ENCODE measurements around the gene FOXR1.
"Not testable (repeated sequence)": the region's sequence is repeated elsewhere in the genome, so short reads cannot be mapped to it uniquely, and the experiment has no call there.

The FOXR1 gene

DNA sequence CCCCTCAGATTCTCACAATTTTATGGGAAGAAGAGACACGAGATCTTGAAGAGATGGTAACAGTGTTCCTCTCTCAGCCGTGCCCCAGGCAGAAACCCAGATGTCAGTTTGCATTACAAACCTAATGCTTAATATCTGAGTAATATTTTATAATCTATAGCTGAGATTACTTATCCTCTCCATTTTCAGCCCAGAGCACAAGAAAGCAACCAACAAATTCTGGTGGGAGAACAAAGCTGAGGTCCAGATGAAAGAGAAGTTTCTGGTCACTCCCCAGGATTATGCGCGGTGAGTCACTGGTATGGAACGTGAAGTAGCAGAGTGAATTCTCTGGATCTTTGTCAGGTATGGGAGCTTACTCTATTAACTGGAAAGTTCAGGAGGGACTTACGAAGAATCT lies 27.3 kb downstream of the FOXR1 start:
- Histone ChIP-seq H3K4me1 (ENCODE audit: control insufficient read depth, insufficient read depth, low read length, poor library complexity, severe bottlenecking) (peaks cover 12% of the 10 kb centered on the region), H3K4me3 (ENCODE audit: extremely low read depth, insufficient read depth, low read length, poor library complexity, severe bottlenecking) (peak overlapping the region; percentile 96), H3K9me3 (ENCODE audit: control insufficient read depth, low read length) (no peaks in the 10 kb centered on the region), H3K27ac (ENCODE audit: low read depth, low read length, severe bottlenecking) (peak overlapping the region; percentile 94), H3K36me3 (ENCODE audit: control insufficient read depth, insufficient read depth, low read length) (peaks cover 58% of the 10 kb centered on the region)
- 23 to 34% methylated on average over 4 of the region's 6 CpGs for WGBS, 2 experiments (ENCODE audit: insufficient coverage in 2 of 2)

DNA sequence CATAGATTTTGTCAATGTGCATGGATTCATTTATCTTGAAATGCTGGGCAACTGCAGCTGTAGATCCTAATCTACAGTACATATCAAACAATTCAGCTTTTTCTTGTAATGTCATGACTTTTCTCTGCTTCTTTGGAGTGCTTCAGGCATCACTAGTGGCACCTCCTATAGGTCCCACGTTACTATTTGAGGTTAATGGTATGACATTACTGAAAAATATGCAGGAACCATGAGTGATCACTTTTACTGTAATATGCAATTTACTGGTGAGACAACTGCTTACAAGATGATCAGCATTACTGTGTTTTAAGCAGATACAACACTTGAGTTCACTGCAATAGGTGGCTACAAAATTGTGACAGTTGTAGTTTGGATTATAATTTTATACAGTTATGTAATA lies 29.3 kb downstream of the FOXR1 start:
- 100% methylated on average over 1 of the region's 1 CpG; no CpG with 5 or more reads in 1 of the 2 experiments for WGBS, 2 experiments (ENCODE audit: insufficient coverage in 2 of 2)

DNA sequence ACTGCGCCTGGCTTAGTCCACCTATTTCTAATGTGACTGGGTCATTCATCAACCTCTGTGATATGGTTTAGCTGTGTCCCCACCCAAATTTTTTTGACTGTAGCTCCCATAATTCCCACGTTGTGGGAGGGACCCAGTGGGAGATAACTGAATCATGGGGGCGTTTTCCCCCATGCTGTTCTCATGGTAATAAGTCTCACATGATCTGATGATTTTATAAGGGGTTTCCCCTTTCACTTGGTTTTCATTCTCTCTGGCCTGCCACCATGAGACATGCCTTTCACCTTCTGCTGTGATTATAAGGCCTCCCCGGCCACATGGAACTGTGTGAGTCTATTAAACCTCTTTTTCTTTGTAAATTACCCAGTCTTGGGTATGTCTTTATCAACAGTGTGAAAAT lies 35.1 kb downstream of the FOXR1 start:
- H3K36me3 ChIP-seq (ENCODE audit: control insufficient read depth, insufficient read depth, low read length) = peaks cover 82% of the 10 kb centered on the region
- no peak overlapping the region for H3K27ac ChIP-seq (ENCODE audit: low read depth, low read length, severe bottlenecking)
- WGBS, 2 experiments (ENCODE audit: insufficient coverage in 2 of 2) = 82 to 83% methylated on average over 1 of the region's 4 CpGs
- H3K4me3 ChIP-seq (ENCODE audit: extremely low read depth, insufficient read depth, low read length, poor library complexity, severe bottlenecking) = no peak overlapping the region
- H3K4me1 ChIP-seq (ENCODE audit: control insufficient read depth, insufficient read depth, low read length, poor library complexity, severe bottlenecking) = no peaks in the 10 kb centered on the region
- H3K9me3 ChIP-seq (ENCODE audit: control insufficient read depth, low read length) = no peaks in the 10 kb centered on the region

More for the DNA sequence above, 29.3 kb downstream of the FOXR1 start:
- Histone ChIP-seq H3K27ac (ENCODE audit: low read depth, low read length, severe bottlenecking) (no peak overlapping the region), H3K4me3 (ENCODE audit: extremely low read depth, insufficient read depth, low read length, poor library complexity, severe bottlenecking) (no peak overlapping the region), H3K36me3 (ENCODE audit: control insufficient read depth, insufficient read depth, low read length) (peaks cover 69% of the 10 kb centered on the region), H3K9me3 (ENCODE audit: control insufficient read depth, low read length) (no peaks in the 10 kb centered on the region), H3K4me1 (ENCODE audit: control insufficient read depth, insufficient read depth, low read length, poor library complexity, severe bottlenecking) (peaks cover 12% of the 10 kb centered on the region)

DNA sequence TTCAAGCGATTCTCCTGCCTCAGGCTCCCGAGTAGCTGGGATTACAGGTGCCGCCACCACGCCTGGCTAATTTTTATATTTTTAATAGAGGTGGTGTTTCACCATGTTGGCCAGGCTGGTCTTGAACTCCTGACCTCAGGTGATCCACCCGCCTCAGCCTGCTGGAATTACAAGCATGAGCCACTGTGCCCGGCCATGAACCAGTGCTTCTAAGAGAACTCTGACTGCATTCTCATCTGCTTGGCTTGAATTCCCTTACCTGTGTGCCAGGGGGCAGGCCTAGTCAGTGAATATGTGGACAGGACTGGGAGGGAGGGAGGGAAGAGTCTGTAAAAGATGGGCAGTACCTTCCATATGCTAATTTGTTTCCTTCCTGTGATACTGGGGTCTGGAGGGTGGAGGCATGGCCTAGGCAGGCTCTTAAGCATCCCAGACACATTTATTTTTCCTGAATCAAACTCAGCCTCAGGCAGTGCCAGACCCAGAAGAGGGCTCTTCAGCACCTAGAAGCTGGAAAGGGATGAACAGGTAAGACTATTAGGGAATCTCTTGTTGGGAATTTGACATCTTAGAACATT lies 40.0 kb downstream of the FOXR1 start:
- Histone ChIP-seq H3K4me3 (ENCODE audit: extremely low read depth, insufficient read depth, low read length, poor library complexity, severe bottlenecking) (no peak overlapping the region), H3K36me3 (ENCODE audit: control insufficient read depth, insufficient read depth, low read length) (peaks cover 83% of the 10 kb centered on the region), H3K4me1 (ENCODE audit: control insufficient read depth, insufficient read depth, low read length, poor library complexity, severe bottlenecking) (peaks cover 1% of the 10 kb centered on the region), H3K9me3 (ENCODE audit: control insufficient read depth, low read length) (no peaks in the 10 kb centered on the region), H3K27ac (ENCODE audit: low read depth, low read length, severe bottlenecking) (no peak overlapping the region)
- WGBS, 2 experiments (ENCODE audit: insufficient coverage in 2 of 2) = 84 to 94% methylated on average over 2 to 3 of the region's 6 CpGs

DNA sequence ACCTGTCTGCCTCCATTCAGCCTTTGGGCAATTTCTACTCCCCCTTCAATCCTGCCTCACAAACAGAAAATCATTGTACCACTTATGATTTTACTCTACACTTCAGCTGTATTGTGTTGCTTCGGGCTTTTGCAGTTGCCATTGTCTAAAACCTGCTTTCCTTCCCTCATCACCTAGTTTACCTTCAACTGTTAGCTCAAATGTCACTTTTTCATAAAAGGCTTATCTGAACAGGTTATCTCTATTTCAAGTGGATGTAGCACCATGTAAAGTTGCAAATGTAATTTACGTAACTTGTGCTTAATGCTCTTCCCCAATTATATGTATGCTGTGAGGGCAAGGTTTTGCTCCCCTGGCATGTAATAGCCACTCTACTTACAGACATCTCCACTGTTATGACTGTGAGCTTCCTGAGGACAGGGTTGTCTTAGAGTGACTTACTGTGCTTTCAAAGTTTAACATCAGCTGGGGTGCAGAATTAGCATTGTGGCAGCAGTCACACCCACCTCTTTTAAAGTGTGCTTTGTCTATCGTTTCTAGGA lies 41.1 kb downstream of the FOXR1 start:
- Histone ChIP-seq H3K4me3 (ENCODE audit: extremely low read depth, insufficient read depth, low read length, poor library complexity, severe bottlenecking) (no peak overlapping the region), H3K27ac (ENCODE audit: low read depth, low read length, severe bottlenecking) (no peak overlapping the region), H3K9me3 (ENCODE audit: control insufficient read depth, low read length) (no peaks in the 10 kb centered on the region), H3K36me3 (ENCODE audit: control insufficient read depth, insufficient read depth, low read length) (peaks cover 83% of the 10 kb centered on the region), H3K4me1 (ENCODE audit: control insufficient read depth, insufficient read depth, low read length, poor library complexity, severe bottlenecking) (peaks cover 3% of the 10 kb centered on the region)
- WGBS, 2 experiments (ENCODE audit: insufficient coverage in 2 of 2) = 89 to 100% methylated on average over 1 to 2 of the region's 3 CpGs

DNA sequence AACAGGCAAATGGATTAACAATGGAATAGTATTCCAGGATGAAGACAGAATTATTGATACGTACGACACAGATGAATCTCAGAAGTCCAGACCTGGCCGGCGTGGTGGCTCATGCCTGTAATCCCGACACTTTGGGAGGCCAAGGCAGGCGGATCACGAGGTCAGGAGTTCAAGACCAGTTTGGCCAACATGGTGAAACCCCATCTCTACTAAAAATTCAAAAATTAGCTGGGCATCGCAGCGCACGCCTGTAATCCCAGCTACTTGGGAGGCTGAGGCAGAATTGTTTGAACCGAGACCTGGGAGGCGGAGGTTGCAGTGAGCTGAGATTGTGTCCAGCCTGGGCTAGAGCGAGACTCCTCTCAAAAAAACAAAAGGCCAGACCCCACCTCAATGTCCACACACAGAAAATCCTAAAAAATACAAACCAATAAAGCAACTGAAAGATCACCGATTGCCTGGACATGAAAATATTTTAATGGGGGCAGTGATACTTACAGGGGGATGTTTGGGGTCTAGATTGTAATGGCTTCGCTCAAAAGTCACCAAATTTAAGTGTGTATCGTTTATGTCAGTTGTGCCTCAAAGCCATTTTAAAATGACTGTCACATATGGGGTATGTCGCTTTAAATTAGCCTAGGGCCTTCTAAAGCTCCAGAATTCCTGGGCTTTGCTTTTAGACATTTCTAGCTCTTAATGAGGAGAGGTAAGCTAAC lies 42.8 kb downstream of the FOXR1 start:
- Histone ChIP-seq H3K36me3 (ENCODE audit: control insufficient read depth, insufficient read depth, low read length) (peaks cover 77% of the 10 kb centered on the region), H3K27ac (ENCODE audit: low read depth, low read length, severe bottlenecking) (no peak overlapping the region), H3K4me1 (ENCODE audit: control insufficient read depth, insufficient read depth, low read length, poor library complexity, severe bottlenecking) (peaks cover 3% of the 10 kb centered on the region), H3K4me3 (ENCODE audit: extremely low read depth, insufficient read depth, low read length, poor library complexity, severe bottlenecking) (no peak overlapping the region), H3K9me3 (ENCODE audit: control insufficient read depth, low read length) (no peaks in the 10 kb centered on the region)
- WGBS, 2 experiments (ENCODE audit: insufficient coverage in 2 of 2) = 91% methylated on average over 13 to 16 of the region's 17 CpGs

DNA sequence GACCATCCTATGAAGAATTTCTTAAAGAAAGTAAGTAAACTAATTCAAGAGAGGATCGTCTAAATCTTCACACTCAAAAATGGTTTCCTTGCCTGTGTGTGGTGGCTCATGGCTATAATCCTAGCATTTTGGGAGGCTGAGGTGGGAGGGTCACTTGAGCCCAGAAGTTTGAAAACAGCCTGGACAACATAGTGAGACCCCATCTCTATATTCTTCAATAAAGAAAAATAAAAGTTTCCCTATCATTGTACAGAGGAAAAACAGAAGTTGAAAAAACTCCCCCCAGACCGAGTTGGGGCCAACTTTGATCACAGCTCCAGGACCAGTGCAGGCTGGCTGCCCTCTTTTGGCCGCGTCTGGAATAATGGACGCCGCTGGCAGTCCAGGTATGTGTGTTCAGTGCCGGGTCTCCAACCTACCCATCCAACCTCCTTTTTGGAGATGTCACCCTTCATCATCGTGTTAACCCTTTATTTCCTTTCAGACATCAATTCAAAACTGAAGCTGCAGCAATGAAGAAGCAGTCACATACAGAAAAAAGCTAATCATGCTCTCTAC lies 43.6 kb downstream of the FOXR1 start:
- Histone ChIP-seq H3K4me1 (ENCODE audit: control insufficient read depth, insufficient read depth, low read length, poor library complexity, severe bottlenecking) (peaks cover 6% of the 10 kb centered on the region), H3K4me3 (ENCODE audit: extremely low read depth, insufficient read depth, low read length, poor library complexity, severe bottlenecking) (no peak overlapping the region), H3K36me3 (ENCODE audit: control insufficient read depth, insufficient read depth, low read length) (peaks cover 75% of the 10 kb centered on the region), H3K27ac (ENCODE audit: low read depth, low read length, severe bottlenecking) (no peak overlapping the region), H3K9me3 (ENCODE audit: control insufficient read depth, low read length) (no peaks in the 10 kb centered on the region)
- WGBS, 2 experiments (ENCODE audit: insufficient coverage in 2 of 2) = 79 to 80% methylated on average over 5 to 7 of the region's 8 CpGs

DNA sequence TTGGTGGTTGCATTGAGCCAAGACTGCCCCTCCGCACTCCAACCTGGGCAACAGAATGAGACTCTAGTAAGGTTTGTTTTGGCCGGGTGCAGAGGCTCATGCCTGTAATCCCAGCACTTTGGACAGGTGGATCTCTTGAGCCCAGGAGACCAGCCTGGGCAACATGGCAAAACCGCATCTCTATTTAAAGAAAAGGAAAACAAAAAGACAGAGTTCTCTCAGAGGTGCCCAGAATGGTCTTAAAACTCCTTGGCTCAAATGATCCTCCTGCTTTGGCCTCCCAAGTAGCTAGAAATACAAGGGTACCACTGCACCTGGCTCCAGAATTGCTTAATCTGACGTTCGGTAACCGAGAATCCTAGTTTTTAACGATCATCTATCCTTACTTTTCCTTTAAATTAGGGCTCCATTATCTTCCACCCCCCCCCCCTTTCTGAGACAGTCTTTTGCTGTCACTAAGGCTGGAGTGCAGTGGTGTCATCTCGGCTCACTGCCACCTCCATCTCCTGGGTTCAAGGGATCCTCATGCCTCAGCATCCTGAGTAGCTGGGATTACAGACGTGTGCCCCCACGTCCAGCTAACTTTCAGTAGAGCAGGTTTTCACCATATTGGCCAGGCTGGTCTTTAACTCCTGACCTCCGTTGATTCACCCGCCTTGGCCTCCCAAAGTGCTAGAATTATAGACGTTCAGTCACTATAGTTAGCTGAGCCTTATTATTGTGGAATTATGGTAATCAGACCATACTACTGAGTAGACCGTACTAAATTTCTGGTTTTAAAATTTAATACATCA lies 44.9 kb downstream of the FOXR1 start:
- Histone ChIP-seq H3K9me3 (ENCODE audit: control insufficient read depth, low read length) (no peaks in the 10 kb centered on the region), H3K4me1 (ENCODE audit: control insufficient read depth, insufficient read depth, low read length, poor library complexity, severe bottlenecking) (peaks cover 9% of the 10 kb centered on the region), H3K4me3 (ENCODE audit: extremely low read depth, insufficient read depth, low read length, poor library complexity, severe bottlenecking) (peak overlapping the region; percentile 95), H3K27ac (ENCODE audit: low read depth, low read length, severe bottlenecking) (no peak overlapping the region), H3K36me3 (ENCODE audit: control insufficient read depth, insufficient read depth, low read length) (peaks cover 78% of the 10 kb centered on the region)
- WGBS, 2 experiments (ENCODE audit: insufficient coverage in 2 of 2) = 94 to 95% methylated on average over 10 to 12 of the region's 14 CpGs

DNA sequence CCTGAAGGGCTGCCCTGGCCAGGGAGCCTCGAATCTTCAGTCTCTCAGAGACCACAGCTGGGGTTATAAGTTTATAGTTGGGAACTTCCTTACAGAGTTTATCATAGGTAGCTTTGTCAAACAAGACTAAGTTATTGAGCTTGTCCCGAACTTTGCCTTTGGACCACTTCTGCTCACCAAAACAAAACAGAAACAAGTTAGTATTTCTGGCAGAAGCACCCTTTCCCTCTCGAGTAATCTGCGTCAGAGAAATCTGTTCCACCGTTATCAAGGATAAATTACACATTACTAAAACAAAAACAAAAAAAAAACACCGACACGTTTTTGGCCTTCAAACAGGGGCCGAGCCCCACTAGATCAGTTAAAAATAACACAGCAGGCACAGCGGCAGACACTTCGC lies 45.8 kb downstream of the FOXR1 start:
- not testable (repeated sequence) for H3K9me3 ChIP-seq (ENCODE audit: control insufficient read depth, low read length); H3K4me1 ChIP-seq (ENCODE audit: control insufficient read depth, insufficient read depth, low read length, poor library complexity, severe bottlenecking)
- WGBS, 2 experiments (ENCODE audit: insufficient coverage in 2 of 2) = 5 to 7% methylated on average over 7 to 8 of the region's 10 CpGs
- H3K4me3 ChIP-seq (ENCODE audit: extremely low read depth, insufficient read depth, low read length, poor library complexity, severe bottlenecking) = peak overlapping the region; percentile 95
- H3K27ac ChIP-seq (ENCODE audit: low read depth, low read length, severe bottlenecking) = peak overlapping the region; percentile 81
- peaks cover 80% of the 10 kb centered on the region for H3K36me3 ChIP-seq (ENCODE audit: control insufficient read depth, insufficient read depth, low read length)

DNA sequence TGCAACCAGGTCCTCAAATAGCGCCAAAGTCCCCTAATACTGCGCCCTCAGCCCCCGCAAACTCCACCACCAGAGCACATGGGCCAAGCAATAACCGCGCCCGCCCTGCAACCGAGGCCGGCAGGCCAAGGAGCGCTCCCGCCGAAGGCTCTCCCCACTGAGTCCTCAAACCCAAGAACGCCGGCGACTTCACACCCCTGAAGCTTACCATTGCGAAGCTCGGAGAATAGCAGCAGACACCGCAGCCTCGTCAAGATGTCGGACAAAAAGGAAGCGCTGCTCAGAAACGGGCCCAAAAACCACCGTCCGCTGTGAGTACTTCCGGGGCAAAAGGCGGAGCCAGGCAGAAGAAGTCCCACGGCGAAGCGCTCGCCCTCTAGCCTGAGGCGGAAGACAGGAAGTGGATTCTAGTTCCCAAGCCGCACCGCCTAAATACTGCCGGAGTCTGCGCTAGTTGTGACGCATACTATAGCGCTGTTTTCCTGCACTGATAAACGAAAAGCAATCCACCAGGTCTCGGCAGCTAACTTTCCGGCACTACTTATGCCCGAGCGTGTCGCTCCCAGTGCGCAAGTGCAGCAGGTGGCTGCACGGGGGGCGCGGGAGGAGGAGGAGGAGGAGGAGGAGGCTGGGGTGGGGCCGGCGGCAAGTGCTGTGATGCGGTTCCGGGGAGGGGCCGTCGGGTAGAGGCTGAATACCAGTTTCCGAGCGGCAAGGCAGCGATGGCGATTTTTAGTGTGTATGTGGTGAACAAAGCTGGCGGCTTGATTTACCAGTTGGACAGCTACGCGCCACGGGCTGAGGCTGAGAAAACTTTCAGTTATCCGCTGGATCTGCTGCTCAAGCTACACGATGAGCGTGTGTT lies 46.7 kb downstream of the FOXR1 start, which contains the start of the genes RPS25 and TRAPPC4:
Gene RPS25, minus strand, starts transcription at position 270 of the 865 bp plus-strand sequence. Its CDS starts 59 bp downstream, at position 211.
Gene TRAPPC4, plus strand, starts transcription at position 693 of the 865 bp plus-strand sequence. Its CDS starts 30 bp downstream, at position 723.
- Histone ChIP-seq H3K4me1 (ENCODE audit: control insufficient read depth, insufficient read depth, low read length, poor library complexity, severe bottlenecking) (peaks cover 16% of the 10 kb centered on the region), H3K36me3 (ENCODE audit: control insufficient read depth, insufficient read depth, low read length) (peaks cover 82% of the 10 kb centered on the region), H3K27ac (ENCODE audit: low read depth, low read length, severe bottlenecking) (peak within 1 kb of the TSS; percentile 81), H3K9me3 (ENCODE audit: control insufficient read depth, low read length) (no peaks in the 10 kb centered on the region), H3K4me3 (ENCODE audit: extremely low read depth, insufficient read depth, low read length, poor library complexity, severe bottlenecking) (peak within 1 kb of the TSS; percentile 95)
- WGBS, 2 experiments (ENCODE audit: insufficient coverage in 2 of 2) = 0% methylated on average over 53 to 60 of the region's 63 CpGs
